22Rv1 (cell line): ENCODE data around the gene CHMP1A.
"Not testable (repeated sequence)": the region's sequence is repeated elsewhere in the genome, so short reads cannot be mapped to it uniquely, and the experiment has no call there.

Source experiments
- ZFX ChIP-seq: fragments of 450-650 bp; IDR thresholded peaks from 2 replicates; pipeline ENCODE4 v1.6.1; 2017; ENCODE audit warnings: antibody characterized with exemption, borderline replicate concordance
- TF ChIP-seq, protein P1 (sequence below): fragments of 450-650 bp; IDR thresholded peaks from 2 replicates; pipeline ENCODE4 v1.5.1; 2017; ENCODE audit warnings: mild to moderate bottlenecking

DNA sequence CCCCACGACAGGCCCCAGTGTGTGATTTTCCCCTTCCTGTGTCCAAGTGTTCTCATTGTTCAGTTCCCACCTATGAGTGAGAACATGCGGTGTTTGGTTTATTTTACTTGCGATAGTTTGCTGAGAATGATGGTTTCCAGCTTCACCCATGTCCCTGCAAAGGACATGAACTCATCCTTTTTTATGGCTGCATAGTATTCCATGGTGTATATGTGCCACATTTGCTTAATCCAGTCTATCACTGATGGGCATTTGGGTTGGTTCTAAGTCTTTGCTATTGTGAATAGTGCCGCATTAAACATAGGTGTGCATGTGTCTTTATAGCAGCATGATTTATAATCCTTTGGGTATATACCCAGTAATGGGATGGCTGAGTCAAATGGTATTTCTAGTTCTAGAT lies 14.1 kb upstream of the CHMP1A start:
- TF ChIP-seq, protein P1, sequence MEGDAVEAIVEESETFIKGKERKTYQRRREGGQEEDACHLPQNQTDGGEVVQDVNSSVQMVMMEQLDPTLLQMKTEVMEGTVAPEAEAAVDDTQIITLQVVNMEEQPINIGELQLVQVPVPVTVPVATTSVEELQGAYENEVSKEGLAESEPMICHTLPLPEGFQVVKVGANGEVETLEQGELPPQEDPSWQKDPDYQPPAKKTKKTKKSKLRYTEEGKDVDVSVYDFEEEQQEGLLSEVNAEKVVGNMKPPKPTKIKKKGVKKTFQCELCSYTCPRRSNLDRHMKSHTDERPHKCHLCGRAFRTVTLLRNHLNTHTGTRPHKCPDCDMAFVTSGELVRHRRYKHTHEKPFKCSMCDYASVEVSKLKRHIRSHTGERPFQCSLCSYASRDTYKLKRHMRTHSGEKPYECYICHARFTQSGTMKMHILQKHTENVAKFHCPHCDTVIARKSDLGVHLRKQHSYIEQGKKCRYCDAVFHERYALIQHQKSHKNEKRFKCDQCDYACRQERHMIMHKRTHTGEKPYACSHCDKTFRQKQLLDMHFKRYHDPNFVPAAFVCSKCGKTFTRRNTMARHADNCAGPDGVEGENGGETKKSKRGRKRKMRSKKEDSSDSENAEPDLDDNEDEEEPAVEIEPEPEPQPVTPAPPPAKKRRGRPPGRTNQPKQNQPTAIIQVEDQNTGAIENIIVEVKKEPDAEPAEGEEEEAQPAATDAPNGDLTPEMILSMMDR: not testable (repeated sequence)
- not testable (repeated sequence) for TF ChIP-seq ZFX
